GM18951 (cell line): Measurements from ENCODE around the gene LY6G6F.

ENCODE experiments used
- POLR2A ChIP-seq: IDR thresholded peaks from 4 replicates; pipeline ENCODE4 v1.6.1; 2011; ENCODE audit warnings: mild to moderate bottlenecking; ENCODE audit not compliant: insufficient read length, insufficient read depth; ENCODE audit errors: extremely low read depth
- in situ Hi-C: fragments of 300-500 bp; cut with MboI; formaldehyde crosslinking; loops from one replicate; pipeline ENCODE4 v1.12.0; 2022; ENCODE audit warnings: low sequenced_read_pairs, mixed read lengths, inconsistent platforms; ENCODE audit not compliant: unreplicated experiment

LY6G6F gene

DNA sequence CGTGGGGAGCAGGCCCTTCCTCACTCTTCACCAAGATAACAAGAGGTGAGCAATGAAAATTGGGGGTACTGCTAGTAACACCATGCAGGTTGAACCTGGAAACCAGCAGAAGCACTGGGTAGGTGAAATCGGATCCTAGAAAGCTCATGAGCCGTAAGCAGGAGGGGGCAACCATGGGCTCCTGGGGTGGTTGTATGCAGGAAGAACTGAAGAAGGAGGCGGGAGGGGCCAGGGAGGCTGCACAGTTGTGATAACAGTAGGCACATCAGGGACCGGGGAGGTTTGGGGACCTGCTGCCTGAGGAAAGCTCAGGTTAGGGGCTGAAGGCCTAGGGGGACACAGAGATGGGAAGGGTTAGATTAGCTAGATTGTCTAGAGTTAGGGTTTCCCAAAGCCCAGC is 20.2 kb upstream of the LY6G6F start:
- in situ Hi-C loops: no loop called here
- TF ChIP-seq POLR2A: no peak

DNA sequence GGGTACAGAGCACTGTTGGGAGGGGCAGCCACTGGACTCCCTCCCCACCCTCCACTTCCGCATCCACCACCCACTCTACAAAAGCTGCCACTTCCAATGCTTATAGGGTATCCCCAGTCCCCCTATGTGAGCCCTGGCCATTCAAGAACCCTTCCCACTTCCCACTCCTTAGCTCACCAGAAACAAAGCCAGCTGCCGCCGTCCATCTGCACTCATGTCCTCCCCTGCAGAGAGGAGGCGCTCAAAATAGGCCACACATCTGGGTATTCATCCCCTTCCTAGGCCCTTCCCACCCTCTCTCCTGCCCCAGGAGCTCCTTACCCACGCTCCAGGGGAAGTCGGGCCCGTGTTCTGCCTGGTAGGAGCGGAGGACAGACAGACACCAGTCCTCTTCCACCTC is 19.3 kb upstream of the LY6G6F start:
- TF ChIP-seq POLR2A: no peak
- in situ Hi-C loops: no loop called here

GRCh38 chr6:31687860-31688693 is 18.6 kb upstream of the LY6G6F start:
- no peak for TF ChIP-seq POLR2A
- in situ Hi-C loops: no loop called here

DNA sequence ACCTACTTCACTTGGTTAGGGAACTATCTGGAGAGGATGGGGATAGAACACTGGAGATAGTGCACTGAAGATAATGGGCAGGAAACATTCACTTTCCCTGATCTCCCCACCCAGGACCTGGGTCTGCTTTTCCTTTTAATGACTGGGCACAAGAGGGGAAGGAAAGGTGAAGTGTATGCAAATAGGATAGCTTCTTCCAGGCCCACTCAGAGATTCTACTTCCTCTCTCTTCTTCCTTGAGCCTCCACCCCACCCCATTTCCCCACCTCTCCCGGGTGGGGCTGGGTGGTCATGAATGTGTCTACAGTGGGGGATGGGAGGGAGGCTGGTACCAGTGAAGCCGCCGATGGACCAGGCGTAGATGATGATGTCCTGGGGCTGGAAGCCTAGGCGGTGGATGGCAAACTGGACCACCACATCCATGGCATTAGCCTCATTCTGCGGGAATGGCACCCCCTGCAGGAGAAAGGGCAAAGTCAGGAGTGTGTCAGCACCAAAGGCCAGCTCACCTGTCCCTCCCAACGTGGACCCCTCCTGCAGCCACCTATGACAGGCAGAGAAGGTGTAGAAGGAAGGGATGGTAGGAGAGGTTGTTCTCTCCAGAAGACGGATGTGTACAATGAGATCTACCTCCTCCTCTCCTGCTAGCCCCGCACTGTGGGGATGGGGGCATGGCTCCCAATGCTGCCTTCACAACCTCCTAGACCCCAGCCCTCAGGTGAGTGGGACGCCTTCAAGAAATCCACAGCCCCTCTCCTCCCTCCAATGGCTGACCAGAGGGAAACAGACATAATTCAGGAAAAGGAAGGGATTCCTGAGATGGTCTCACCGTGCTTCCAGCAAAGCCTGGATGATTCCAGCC is 17.2 kb upstream of the LY6G6F start:
- no peak for TF ChIP-seq POLR2A
- in situ Hi-C loops: no loop called here

GRCh38 chr6:31690231-31691077 is 16.2 kb upstream of the LY6G6F start:
- in situ Hi-C loops: no loop called here
- no peak for TF ChIP-seq POLR2A

- no peak for TF ChIP-seq POLR2A
- in situ Hi-C loops: no loop called here
Observed at GRCh38 chr6:31691078-31691463, 15.6 kb upstream of the LY6G6F start.

GRCh38 chr6:31691564-31692108 is 15.0 kb upstream of the LY6G6F start:
- in situ Hi-C loops: no loop called here
- no peak for TF ChIP-seq POLR2A

DNA sequence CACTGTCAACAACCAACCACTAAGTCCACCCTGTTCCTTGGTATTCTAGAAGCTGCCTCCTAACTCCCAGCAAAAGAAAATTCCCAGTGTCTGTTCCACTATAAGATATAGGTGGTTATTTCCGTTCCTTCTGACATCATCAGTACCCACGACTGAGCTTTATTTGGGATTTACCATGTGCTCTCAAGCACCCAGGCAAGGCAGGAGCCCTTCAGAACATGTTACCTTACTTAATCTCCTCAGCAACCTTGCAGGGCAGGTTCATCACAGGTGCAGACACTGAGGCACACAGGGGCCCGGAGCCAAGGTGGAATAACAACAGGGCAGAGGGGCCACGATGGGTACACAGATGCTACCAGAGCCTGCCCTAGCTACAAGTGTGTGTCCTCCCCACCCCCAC is 14.3 kb upstream of the LY6G6F start:
- in situ Hi-C loops: no loop called here
- no peak for TF ChIP-seq POLR2A

DNA sequence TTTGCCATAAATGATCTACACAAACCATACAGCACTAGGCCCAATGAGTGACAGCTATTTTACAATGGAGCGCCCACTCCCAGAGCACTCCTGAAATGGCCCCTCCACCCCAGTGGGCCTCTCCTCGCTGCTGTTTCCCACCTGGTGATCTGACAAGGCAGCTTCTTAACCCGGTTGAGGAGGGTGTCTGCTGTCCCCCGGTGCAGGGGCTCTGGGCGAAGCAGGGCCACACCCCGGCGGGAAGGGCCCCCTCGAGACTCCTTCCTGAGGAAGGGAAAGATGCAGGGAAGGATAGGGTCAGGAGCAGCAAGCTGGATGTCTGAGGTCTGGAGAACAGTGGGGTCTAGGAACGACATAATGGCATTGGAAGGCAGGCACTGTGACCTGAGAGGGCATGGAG is 13.8 kb upstream of the LY6G6F start:
- in situ Hi-C loops: no loop called here
- no peak for TF ChIP-seq POLR2A

- no peak for TF ChIP-seq POLR2A
- in situ Hi-C loops: no loop called here
Observed at GRCh38 chr6:31693535-31693934, 13.1 kb upstream of the LY6G6F start.

DNA sequence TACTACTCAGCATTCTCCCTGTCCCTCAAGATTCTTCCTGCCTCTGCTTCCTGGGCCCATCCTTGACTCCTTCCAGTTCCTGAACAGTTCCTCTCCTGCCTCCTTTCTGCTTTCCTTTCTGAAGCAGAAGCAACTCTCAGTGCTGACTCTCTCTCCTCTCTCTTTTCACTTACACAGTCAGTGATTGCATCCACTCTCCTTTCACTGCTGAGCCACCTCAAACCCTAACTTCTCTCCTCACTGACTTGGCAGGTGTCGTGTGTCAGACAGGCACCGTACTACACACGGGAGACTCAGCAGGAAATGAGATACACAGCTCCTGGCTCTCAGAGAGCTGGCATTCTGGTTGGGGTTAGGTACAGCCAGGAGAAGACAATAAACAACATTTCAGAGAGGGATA is 9.1 kb upstream of the LY6G6F start:
- no peak for TF ChIP-seq POLR2A
- in situ Hi-C loops: no loop called here

GRCh38 chr6:31700740-31701401 is 5.8 kb upstream of the LY6G6F start:
- in situ Hi-C loops: no loop called here
- no peak for TF ChIP-seq POLR2A
